Skeletal muscle satellite cell (primary cell): ENCODE measurements around the gene LAIR2.

Experiments
- H3K27me3 ChIP-seq: 2 replicates; pipeline ENCODE4 v1.7.0; 2013; ENCODE audit warnings: low read length; ENCODE audit not compliant: control insufficient read depth, insufficient read depth
- H3K36me3 ChIP-seq: 2 replicates; pipeline ENCODE4 v1.7.0; 2013; ENCODE audit warnings: mild to moderate bottlenecking, control low read depth, low read length; ENCODE audit not compliant: insufficient read depth
- H3K4me1 ChIP-seq: 2 replicates; pipeline ENCODE4 v1.7.0; 2013; ENCODE audit warnings: low read length; ENCODE audit not compliant: control insufficient read depth, insufficient read depth
- H3K4me2 ChIP-seq: 2 replicates; pipeline ENCODE4 v1.7.0; 2013; ENCODE audit warnings: mild to moderate bottlenecking, low read length
- H3K4me3 ChIP-seq: 2 replicates; pipeline ENCODE4 v1.7.0; 2013; ENCODE audit warnings: low read length
- H3K9ac ChIP-seq: 2 replicates; pipeline ENCODE4 v1.7.0; 2013; ENCODE audit warnings: mild to moderate bottlenecking, low read depth, low read length, moderate library complexity
- H3K9me3 ChIP-seq: replicated peaks from 2 replicates; pipeline ENCODE4 v1.7.0; 2013; ENCODE audit warnings: mild to moderate bottlenecking, control low read depth, low read length

Gene LAIR2

GRCh38 chr19:54525636-54526035 lies 23.0 kb downstream of the LAIR2 start:
- Histone ChIP-seq H3K9me3 (peaks cover 4% of the 10 kb centered on the region), H3K36me3 (no peaks in the 10 kb centered on the region), H3K27me3 (no peaks in the 10 kb centered on the region), H3K4me1 (no peaks in the 10 kb centered on the region), H3K9ac (no peak overlapping the region), H3K4me2 (no peak overlapping the region), H3K4me3 (no peak overlapping the region)

GRCh38 chr19:54526972-54527371 lies 24.3 kb downstream of the LAIR2 start:
- no peak overlapping the region for H3K4me3 ChIP-seq
- no peaks in the 10 kb centered on the region for H3K4me1 ChIP-seq
- peaks cover 4% of the 10 kb centered on the region for H3K9me3 ChIP-seq
- H3K36me3 ChIP-seq: no peaks in the 10 kb centered on the region
- no peak overlapping the region for H3K9ac ChIP-seq
- no peak overlapping the region for H3K4me2 ChIP-seq
- no peaks in the 10 kb centered on the region for H3K27me3 ChIP-seq

DNA sequence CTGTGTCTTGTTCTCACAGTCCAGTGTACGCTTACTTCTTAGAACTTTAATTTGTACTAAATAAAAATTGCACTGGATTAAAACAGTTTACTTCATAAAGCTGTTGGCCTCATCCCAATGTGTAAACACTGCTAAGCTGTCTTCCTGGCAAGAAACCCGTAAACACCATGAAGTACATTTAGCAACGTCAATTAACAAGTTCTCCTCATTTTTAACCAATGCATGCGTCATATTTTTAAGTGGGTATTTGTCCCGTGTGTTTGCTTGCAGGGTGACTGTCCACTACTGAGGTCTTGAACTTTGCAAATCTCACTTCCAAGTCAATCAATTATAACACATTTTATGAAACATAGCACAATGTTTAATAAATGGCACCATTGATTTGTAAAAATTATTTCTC lies 28.2 kb downstream of the LAIR2 start:
- H3K4me2 ChIP-seq: no peak overlapping the region
- no peaks in the 10 kb centered on the region for H3K27me3 ChIP-seq
- H3K9ac ChIP-seq: no peak overlapping the region
- H3K4me3 ChIP-seq: no peak overlapping the region
- H3K36me3 ChIP-seq: no peaks in the 10 kb centered on the region
- no peaks in the 10 kb centered on the region for H3K4me1 ChIP-seq
- peaks cover 8% of the 10 kb centered on the region for H3K9me3 ChIP-seq

- no peak overlapping the region for H3K4me2 ChIP-seq
- no peaks in the 10 kb centered on the region for H3K36me3 ChIP-seq
- no peak overlapping the region for H3K9ac ChIP-seq
- H3K4me3 ChIP-seq: no peak overlapping the region
- H3K4me1 ChIP-seq: no peaks in the 10 kb centered on the region
- H3K27me3 ChIP-seq: no peaks in the 10 kb centered on the region
- H3K9me3 ChIP-seq: peaks cover 4% of the 10 kb centered on the region
Observed at GRCh38 chr19:54532528-54532927, 29.9 kb downstream of the LAIR2 start.

DNA sequence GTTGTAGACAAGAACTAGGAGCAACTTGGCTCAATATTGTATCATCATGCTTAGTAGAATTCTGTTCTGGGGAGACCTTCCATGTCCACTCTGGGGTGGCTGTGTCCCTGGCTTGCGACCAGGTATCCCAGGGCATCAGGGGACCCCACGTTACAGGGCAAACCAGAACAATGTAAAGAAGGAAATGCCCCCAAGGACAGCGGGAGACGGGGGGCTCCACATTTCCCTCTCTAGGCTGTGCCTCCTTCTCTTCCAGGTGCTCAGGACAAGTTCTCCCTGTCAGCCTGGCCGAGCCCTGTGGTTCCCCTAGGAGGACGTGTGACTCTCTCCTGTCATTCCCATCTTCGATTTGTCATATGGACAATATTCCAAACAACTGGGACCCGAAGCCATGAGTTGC lies 30.8 kb downstream of the LAIR2 start:
- Histone ChIP-seq H3K9me3 (peaks cover 4% of the 10 kb centered on the region), H3K27me3 (no peaks in the 10 kb centered on the region)

GRCh38 chr19:54534156-54534555 lies 31.5 kb downstream of the LAIR2 start:
- H3K36me3 ChIP-seq: no peaks in the 10 kb centered on the region
- no peak overlapping the region for H3K4me2 ChIP-seq
- no peaks in the 10 kb centered on the region for H3K27me3 ChIP-seq
- no peak overlapping the region for H3K9ac ChIP-seq
- H3K4me1 ChIP-seq: no peaks in the 10 kb centered on the region
- H3K4me3 ChIP-seq: no peak overlapping the region
- peaks cover 4% of the 10 kb centered on the region for H3K9me3 ChIP-seq

More for the DNA sequence above, 30.8 kb downstream of the LAIR2 start:
- no peak overlapping the region for H3K4me2 ChIP-seq
- no peaks in the 10 kb centered on the region for H3K4me1 ChIP-seq
- no peaks in the 10 kb centered on the region for H3K36me3 ChIP-seq
- H3K9ac ChIP-seq: no peak overlapping the region
- H3K4me3 ChIP-seq: no peak overlapping the region

- H3K4me2 ChIP-seq: no peak overlapping the region
- H3K9ac ChIP-seq: no peak overlapping the region
- peaks cover 4% of the 10 kb centered on the region for H3K9me3 ChIP-seq
- H3K4me1 ChIP-seq: no peaks in the 10 kb centered on the region
- no peaks in the 10 kb centered on the region for H3K27me3 ChIP-seq
- H3K36me3 ChIP-seq: no peaks in the 10 kb centered on the region
- H3K4me3 ChIP-seq: no peak overlapping the region
Observed at GRCh38 chr19:54535601-54536000, 33.0 kb downstream of the LAIR2 start.

- Histone ChIP-seq H3K27me3 (no peaks in the 10 kb centered on the region), H3K4me3 (no peak overlapping the region), H3K9ac (no peak overlapping the region), H3K4me2 (no peak overlapping the region), H3K4me1 (no peaks in the 10 kb centered on the region), H3K36me3 (no peaks in the 10 kb centered on the region), H3K9me3 (peaks cover 4% of the 10 kb centered on the region)
Observed at GRCh38 chr19:54536956-54537355, 34.3 kb downstream of the LAIR2 start.

DNA sequence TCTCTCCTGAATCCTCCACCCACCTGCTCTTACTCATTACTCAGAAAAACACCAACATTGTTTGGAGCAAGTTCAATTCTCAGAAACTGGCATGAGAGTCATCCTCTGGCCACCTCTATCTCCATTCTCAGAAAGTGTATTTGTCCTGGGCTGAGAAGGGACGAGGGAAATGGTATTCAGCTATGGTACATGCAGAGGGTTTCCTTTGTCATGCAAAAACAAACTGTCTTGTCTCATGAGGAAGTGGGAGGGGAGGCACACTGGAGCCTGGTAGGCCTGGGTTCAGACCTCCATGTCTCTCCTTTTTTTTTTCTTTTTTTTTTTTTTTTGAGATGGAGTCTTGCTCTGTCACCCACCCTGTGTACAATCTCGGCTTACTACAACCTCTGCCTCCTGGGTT lies 39.1 kb downstream of the LAIR2 start:
- H3K9me3 ChIP-seq: no peaks in the 10 kb centered on the region

GRCh38 chr19:54548806-54549205 lies 46.2 kb downstream of the LAIR2 start:
- Histone ChIP-seq H3K4me3 (no peak overlapping the region), H3K36me3 (no peaks in the 10 kb centered on the region), H3K4me1 (no peaks in the 10 kb centered on the region), H3K9ac (no peak overlapping the region), H3K9me3 (peaks cover 16% of the 10 kb centered on the region), H3K4me2 (no peak overlapping the region), H3K27me3 (no peaks in the 10 kb centered on the region)

More for the DNA sequence above, 39.1 kb downstream of the LAIR2 start:
- Histone ChIP-seq H3K9ac (no peak overlapping the region), H3K27me3 (no peaks in the 10 kb centered on the region), H3K4me2 (no peak overlapping the region), H3K4me1 (no peaks in the 10 kb centered on the region), H3K36me3 (no peaks in the 10 kb centered on the region), H3K4me3 (no peak overlapping the region)

DNA sequence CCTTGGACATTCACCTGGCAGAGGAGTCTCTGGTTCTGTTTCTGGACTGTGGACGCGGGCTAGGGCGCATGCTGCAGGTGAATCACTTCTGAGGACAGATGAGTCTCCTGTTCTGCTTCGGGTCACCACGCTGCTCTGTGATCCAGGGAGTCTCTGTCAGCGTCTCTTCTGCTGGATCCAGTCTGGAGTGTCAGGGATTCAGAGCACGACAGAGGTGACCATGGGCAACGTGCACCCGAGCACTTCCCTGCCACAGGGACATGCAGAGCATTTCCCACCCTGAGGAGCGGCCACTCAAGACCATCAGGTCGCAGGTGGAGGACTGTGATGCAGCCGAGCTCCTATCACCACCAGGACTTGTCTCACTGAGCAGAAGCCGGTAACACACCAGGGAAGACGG lies 46.6 kb downstream of the LAIR2 start:
- Histone ChIP-seq H3K4me2 (no peak overlapping the region), H3K9ac (no peak overlapping the region), H3K36me3 (no peaks in the 10 kb centered on the region), H3K9me3 (peaks cover 19% of the 10 kb centered on the region), H3K4me3 (no peak overlapping the region), H3K27me3 (no peaks in the 10 kb centered on the region), H3K4me1 (no peaks in the 10 kb centered on the region)

GRCh38 chr19:54551293-54551692 lies 48.7 kb downstream of the LAIR2 start:
- no peak overlapping the region for H3K4me2 ChIP-seq
- H3K36me3 ChIP-seq: no peaks in the 10 kb centered on the region
- H3K4me1 ChIP-seq: no peaks in the 10 kb centered on the region
- peaks cover 24% of the 10 kb centered on the region for H3K9me3 ChIP-seq
- no peak overlapping the region for H3K4me3 ChIP-seq
- no peak overlapping the region for H3K9ac ChIP-seq
- H3K27me3 ChIP-seq: no peaks in the 10 kb centered on the region
